Measurements from ENCODE around the gene ALDH2.

- TF ChIP-seq CTCF (IDR thresholded peaks at IDR 0.05; ENCODE audit: insufficient read depth, low read length, poor library complexity, severe bottlenecking) (no peak), EZH2phosphoT487 (conservative IDR thresholded peaks at IDR 0.05; ENCODE audit: low read length) (no peak)
These were observed 59.6 kb downstream of the ALDH2 start for GRCh38 chr12:111826316-111826715.

Measured in SU-DHL-6 (cell line).